ENCODE measurements around the gene PLXNC1. TPM values are rescaled to one million over a fixed set of nuclear protein-coding genes. Genes with fewer than 3 reads are reported as not detected.

The PLXNC1 gene
- total RNA-seq, 1 donor from 2014 or later, result 1.8 TPM

- H3K9me3 ChIP-seq, result no peaks in the 10 kb centered on the region
- no peaks in the 10 kb centered on the region for H3K36me3 ChIP-seq
- no peaks in the 10 kb centered on the region for H3K27me3 ChIP-seq
- H3K27ac ChIP-seq, result no peak overlapping the region
- DNase-seq (ENCODE audit: low spot score in 2 of 2), result no peak
- peaks cover 0 to 6% of the 10 kb centered on the region in 2 donors for H3K4me1 ChIP-seq
- TF ChIP-seq CTCF (IDR thresholded peaks at IDR 0.05), result no peak
- H3K4me3 ChIP-seq, result no peak overlapping the region
- intact Hi-C loops (cut with DNase I), result loop anchor here (5.0 kb wide), 2 partner anchors 47 to 202 kb away; no protein-coding TSS in a partner anchor
Observed at GRCh38 chr12:94260717-94261116, 112.3 kb downstream of the PLXNC1 start.

GRCh38 chr12:94261119-94261518, 112.7 kb downstream of the PLXNC1 start:
- Histone ChIP-seq H3K4me3 (no peak overlapping the region), H3K9me3 (no peaks in the 10 kb centered on the region), H3K36me3 (no peaks in the 10 kb centered on the region), H3K27ac (peak overlapping the region in 1 of 2 donors; percentile 81), H3K4me1 (peaks cover 0 to 6% of the 10 kb centered on the region in 2 donors), H3K27me3 (no peaks in the 10 kb centered on the region)
- no peak for TF ChIP-seq CTCF (IDR thresholded peaks at IDR 0.05)
- DNase-seq (ENCODE audit: low spot score in 2 of 2), result no peak
- intact Hi-C loops (cut with DNase I), result loop anchor here (5.0 kb wide), 2 partner anchors 46 to 201 kb away; no protein-coding TSS in a partner anchor

GRCh38 chr12:94261786-94262185, 113.4 kb downstream of the PLXNC1 start:
- peak overlapping the region; percentile 75 to 81 for H3K27ac ChIP-seq
- no peak for DNase-seq (ENCODE audit: low spot score in 2 of 2)
- peaks cover 0 to 6% of the 10 kb centered on the region in 2 donors for H3K4me1 ChIP-seq
- H3K27me3 ChIP-seq, result no peaks in the 10 kb centered on the region
- H3K9me3 ChIP-seq, result no peaks in the 10 kb centered on the region
- peak overlapping the region; percentile 46 to 67 for H3K4me3 ChIP-seq
- H3K36me3 ChIP-seq, result no peaks in the 10 kb centered on the region
- no peak for TF ChIP-seq CTCF (IDR thresholded peaks at IDR 0.05)
- intact Hi-C loops (cut with DNase I), result loop anchor here (5.0 kb wide), 2 partner anchors 46 to 201 kb away; no protein-coding TSS in a partner anchor

- H3K36me3 ChIP-seq, result no peaks in the 10 kb centered on the region
- intact Hi-C loops (cut with DNase I), result loop anchor here (5.0 kb wide), 2 partner anchors 45 to 200 kb away; no protein-coding TSS in a partner anchor
- peak overlapping the region; percentile 75 to 81 for H3K27ac ChIP-seq
- peak; percentile 68 to 93 for DNase-seq (ENCODE audit: low spot score in 2 of 2)
- peaks cover 0 to 6% of the 10 kb centered on the region in 2 donors for H3K4me1 ChIP-seq
- TF ChIP-seq CTCF (IDR thresholded peaks at IDR 0.05), result no peak
- H3K4me3 ChIP-seq, result peak overlapping the region; percentile 46 to 67
- H3K9me3 ChIP-seq, result no peaks in the 10 kb centered on the region
- H3K27me3 ChIP-seq, result no peaks in the 10 kb centered on the region
Observed at GRCh38 chr12:94262228-94263010, 114.0 kb downstream of the PLXNC1 start.

- no peak for TF ChIP-seq CTCF (IDR thresholded peaks at IDR 0.05)
- H3K4me1 ChIP-seq, result peaks cover 0 to 6% of the 10 kb centered on the region in 2 donors
- H3K27me3 ChIP-seq, result no peaks in the 10 kb centered on the region
- H3K4me3 ChIP-seq, result peak overlapping the region; percentile 46 to 67
- peak overlapping the region; percentile 75 to 81 for H3K27ac ChIP-seq
- H3K9me3 ChIP-seq, result no peaks in the 10 kb centered on the region
- intact Hi-C loops (cut with DNase I), result loop anchor here (5.0 kb wide), 2 partner anchors 44 to 199 kb away; no protein-coding TSS in a partner anchor
- DNase-seq (ENCODE audit: low spot score in 2 of 2), result no peak
- H3K36me3 ChIP-seq, result no peaks in the 10 kb centered on the region
Observed at GRCh38 chr12:94263011-94263811, 114.8 kb downstream of the PLXNC1 start.
